ENCODE results near the gene SEPHS1.

- TF ChIP-seq CTCF (IDR thresholded peaks at IDR 0.05; ENCODE audit: insufficient read depth, low read length), result no peak
- TF ChIP-seq GABPA (IDR thresholded peaks at IDR 0.05; ENCODE audit: low read depth), result no peak
These were observed 1.6 kb upstream of the SEPHS1 start for GRCh38 chr10:13349463-13350274.

All from HL-60 (cell line).